Spleen (tissue), 3 donors: ENCODE data around the gene SEMA3B.

ENCODE experiments used
- POLR2A ChIP-seq, 3 donors: fragments of 450-650 bp; IDR thresholded peaks; one replicate each; pipeline ENCODE4 v1.5.1; 2017; ENCODE audit warnings: antibody characterized with exemption in 3 of 3, mild to moderate bottlenecking in 1 of 3
- POLR2AphosphoS5 ChIP-seq, 3 donors: sonication (generic); formaldehyde crosslinking; IDR thresholded peaks; one replicate each; pipeline ENCODE4 v1.5.1; 2017; ENCODE audit warnings: antibody characterized with exemption in 3 of 3

- TF ChIP-seq POLR2AphosphoS5 (IDR thresholded peaks at IDR 0.05) (peak in 2 of 3 donors; percentile 13 to 62), POLR2A (IDR thresholded peaks at IDR 0.05) (no peak)
Measured at GRCh38 chr3:50258979-50259378, 10.0 kb upstream of the SEMA3B start.
